HEK293 (cell line): ENCODE data around the gene BCL7A.

Experiments used
- CTCF ChIA-PET: fragments of 350-600 bp; formaldehyde crosslinking; extraction: SDS; loops from one replicate; lab custom pipeline; 2021; ENCODE audit warnings: antibody characterized with exemption; lab: Yijun Ruan, JAX
- POLR2A ChIA-PET: fragments of 300-600 bp; formaldehyde crosslinking; extraction: SDS; loops from one replicate; lab custom pipeline; 2020; ENCODE audit warnings: antibody characterized with exemption, inconsistent platforms; lab: Yijun Ruan, JAX
- H3K27ac ChIP-seq: fragments of 200-500 bp; sonication (Bioruptor generic); 2 replicates; pipeline ENCODE4 v1.5.1; 2014; ENCODE audit warnings: low read depth, low read length, control low read depth, inconsistent platforms; ENCODE audit errors: extremely low read depth
- H3K36me3 ChIP-seq, 2 experiments: fragments of 200-500 bp in 1 of 2; sonication (Bioruptor generic) in 1 of 2; 1 replicate in 1 of 2; 2 replicates in 1 of 2; pipeline ENCODE4 v1.5.1; 2014 to 2017; ENCODE audit warnings: inconsistent platforms in 2 of 2, low read length in 2 of 2; ENCODE audit not compliant: control insufficient read depth in 2 of 2, insufficient read depth in 1 of 2
- H3K4me1 ChIP-seq: fragments of 200-500 bp; sonication (Bioruptor generic); 2 replicates; pipeline ENCODE4 v1.5.1; 2014; ENCODE audit warnings: mild to moderate bottlenecking, low read length, inconsistent platforms; ENCODE audit not compliant: control insufficient read depth, insufficient read depth
- H3K4me3 ChIP-seq: 2 replicates; pipeline ENCODE4 v1.5.1; 2011; ENCODE audit warnings: low read depth, mild to moderate bottlenecking, control low read depth, low read length, moderate library complexity
- H3K9me3 ChIP-seq: fragments of 200-500 bp; sonication (Bioruptor generic); 2 replicates; pipeline ENCODE4 v1.5.1; 2014; ENCODE audit warnings: low read depth, low read length, inconsistent platforms; ENCODE audit not compliant: control insufficient read depth, insufficient read depth
- KLF7 ChIP-seq: fragments of 450-650 bp; formaldehyde crosslinking; IDR thresholded peaks from 2 replicates; pipeline ENCODE4 v1.5.1; 2016; ENCODE audit warnings: missing biosample characterization, missing genetic modification characterization, borderline replicate concordance
- RBAK ChIP-seq: fragments of 450-650 bp; formaldehyde crosslinking; IDR thresholded peaks from 2 replicates; pipeline ENCODE4 v1.5.1; 2016; ENCODE audit warnings: missing biosample characterization, missing genetic modification characterization
- ZBTB8A ChIP-seq: fragments of 450-650 bp; formaldehyde crosslinking; IDR thresholded peaks from 2 replicates; pipeline ENCODE4 v1.5.1; 2016; ENCODE audit warnings: missing biosample characterization, missing genetic modification characterization
- ZNF174 ChIP-seq: fragments of 450-650 bp; formaldehyde crosslinking; IDR thresholded peaks from 2 replicates; pipeline ENCODE4 v1.5.0; 2017; ENCODE audit warnings: missing biosample characterization, mild to moderate bottlenecking, missing genetic modification characterization
- ZNF214 ChIP-seq: fragments of 450-650 bp; formaldehyde crosslinking; IDR thresholded peaks from 2 replicates; pipeline ENCODE4 v1.5.1; 2017; ENCODE audit warnings: missing biosample characterization, mild to moderate bottlenecking, missing genetic modification characterization, borderline replicate concordance
- ZNF239 ChIP-seq: fragments of 450-650 bp; formaldehyde crosslinking; IDR thresholded peaks from 2 replicates; pipeline ENCODE4 v1.5.1; 2016; ENCODE audit warnings: missing biosample characterization, missing genetic modification characterization
- ZNF350 ChIP-seq: fragments of 450-650 bp; formaldehyde crosslinking; IDR thresholded peaks from 2 replicates; pipeline ENCODE4 v1.5.0; 2017; ENCODE audit warnings: missing biosample characterization, mild to moderate bottlenecking, missing genetic modification characterization
- ZNF394 ChIP-seq: fragments of 450-650 bp; formaldehyde crosslinking; IDR thresholded peaks from 2 replicates; pipeline ENCODE4 v1.5.1; 2016; ENCODE audit warnings: missing biosample characterization, missing genetic modification characterization, mild to moderate bottlenecking, moderate library complexity, borderline replicate concordance
- ZNF433 ChIP-seq: fragments of 450-650 bp; formaldehyde crosslinking; IDR thresholded peaks from 2 replicates; pipeline ENCODE4 v1.5.1; 2016; ENCODE audit warnings: missing biosample characterization, missing genetic modification characterization, low read depth
- ZNF530 ChIP-seq: fragments of 450-650 bp; formaldehyde crosslinking; IDR thresholded peaks from 2 replicates; pipeline ENCODE4 v1.5.1; 2016; ENCODE audit warnings: low read depth, missing biosample characterization, missing genetic modification characterization
- ZNF544 ChIP-seq: fragments of 450-650 bp; formaldehyde crosslinking; IDR thresholded peaks from 2 replicates; pipeline ENCODE4 v1.5.0; 2017; ENCODE audit warnings: missing biosample characterization, missing genetic modification characterization
- ZNF548 ChIP-seq: fragments of 450-650 bp; formaldehyde crosslinking; IDR thresholded peaks from 2 replicates; pipeline ENCODE4 v1.5.1; 2016; ENCODE audit warnings: missing biosample characterization, missing genetic modification characterization
- ZNF555 ChIP-seq: fragments of 450-650 bp; formaldehyde crosslinking; conservative IDR thresholded peaks from 2 replicates; pipeline ENCODE4 v1.5.1; 2017; ENCODE audit warnings: missing biosample characterization, mild to moderate bottlenecking, missing genetic modification characterization, inconsistent platforms
- ZNF585B ChIP-seq: fragments of 450-650 bp; formaldehyde crosslinking; IDR thresholded peaks from 2 replicates; pipeline ENCODE4 v1.5.1; 2016; ENCODE audit warnings: missing biosample characterization, missing genetic modification characterization
- ZNF664 ChIP-seq: fragments of 450-650 bp; formaldehyde crosslinking; IDR thresholded peaks from 2 replicates; pipeline ENCODE4 v1.5.1; 2016; ENCODE audit warnings: missing biosample characterization, missing genetic modification characterization
- ZSCAN5A ChIP-seq: fragments of 450-650 bp; formaldehyde crosslinking; IDR thresholded peaks from 2 replicates; pipeline ENCODE4 v1.5.1; 2016; ENCODE audit warnings: missing biosample characterization, missing genetic modification characterization
- ZXDB ChIP-seq: fragments of 450-650 bp; formaldehyde crosslinking; IDR thresholded peaks from 2 replicates; pipeline ENCODE4 v1.5.1; 2016; ENCODE audit warnings: missing biosample characterization, missing genetic modification characterization
- TF ChIP-seq, protein P1 (sequence below): fragments of 450-650 bp; formaldehyde crosslinking; IDR thresholded peaks from 2 replicates; pipeline ENCODE4 v1.5.1; 2016; ENCODE audit warnings: missing biosample characterization, missing genetic modification characterization
- TF ChIP-seq, protein P2 (sequence below): fragments of 450-650 bp; formaldehyde crosslinking; IDR thresholded peaks from 2 replicates; pipeline ENCODE4 v1.5.1; 2016; ENCODE audit warnings: missing biosample characterization, missing genetic modification characterization, low read depth
- TF ChIP-seq, protein P3 (sequence below): fragments of 450-650 bp; formaldehyde crosslinking; conservative IDR thresholded peaks from 2 replicates; pipeline ENCODE4 v1.5.1; 2016; ENCODE audit warnings: low read depth, missing biosample characterization, missing genetic modification characterization
- TF ChIP-seq, protein P4 (sequence below): fragments of 450-650 bp; formaldehyde crosslinking; optimal IDR thresholded peaks from 2 replicates; pipeline ENCODE3; 2016; ENCODE audit warnings: missing biosample characterization, mild to moderate bottlenecking, missing genetic modification characterization

BCL7A gene

GRCh38 chr12:122012184-122012583, 9.5 kb upstream of the BCL7A start:
- Histone ChIP-seq H3K27ac (no peak overlapping the region), H3K9me3 (no peaks in the 10 kb centered on the region), H3K4me1 (no peaks in the 10 kb centered on the region), H3K4me3 (no peak overlapping the region)
- CTCF ChIA-PET: no interaction called here
- no peak for TF ChIP-seq ZNF394
- no peak for TF ChIP-seq ZNF585B (tag by site-specific recombination)
- TF ChIP-seq ZNF544 (tag by site-specific recombination): no peak
- TF ChIP-seq, protein P1, sequence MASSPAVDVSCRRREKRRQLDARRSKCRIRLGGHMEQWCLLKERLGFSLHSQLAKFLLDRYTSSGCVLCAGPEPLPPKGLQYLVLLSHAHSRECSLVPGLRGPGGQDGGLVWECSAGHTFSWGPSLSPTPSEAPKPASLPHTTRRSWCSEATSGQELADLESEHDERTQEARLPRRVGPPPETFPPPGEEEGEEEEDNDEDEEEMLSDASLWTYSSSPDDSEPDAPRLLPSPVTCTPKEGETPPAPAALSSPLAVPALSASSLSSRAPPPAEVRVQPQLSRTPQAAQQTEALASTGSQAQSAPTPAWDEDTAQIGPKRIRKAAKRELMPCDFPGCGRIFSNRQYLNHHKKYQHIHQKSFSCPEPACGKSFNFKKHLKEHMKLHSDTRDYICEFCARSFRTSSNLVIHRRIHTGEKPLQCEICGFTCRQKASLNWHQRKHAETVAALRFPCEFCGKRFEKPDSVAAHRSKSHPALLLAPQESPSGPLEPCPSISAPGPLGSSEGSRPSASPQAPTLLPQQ: no peak
- TF ChIP-seq ZNF214: no peak
- no peak for TF ChIP-seq ZNF548 (tag by site-specific recombination)
- no peak for TF ChIP-seq ZNF664 (tag by site-specific recombination)
- no peak for TF ChIP-seq ZNF530 (tag by site-specific recombination)
- no peak for TF ChIP-seq ZBTB8A
- no peak for TF ChIP-seq RBAK
- no peak for TF ChIP-seq ZNF174 (tag by site-specific recombination)
- TF ChIP-seq ZNF350 (tag by site-specific recombination): no peak
- TF ChIP-seq, protein P2, sequence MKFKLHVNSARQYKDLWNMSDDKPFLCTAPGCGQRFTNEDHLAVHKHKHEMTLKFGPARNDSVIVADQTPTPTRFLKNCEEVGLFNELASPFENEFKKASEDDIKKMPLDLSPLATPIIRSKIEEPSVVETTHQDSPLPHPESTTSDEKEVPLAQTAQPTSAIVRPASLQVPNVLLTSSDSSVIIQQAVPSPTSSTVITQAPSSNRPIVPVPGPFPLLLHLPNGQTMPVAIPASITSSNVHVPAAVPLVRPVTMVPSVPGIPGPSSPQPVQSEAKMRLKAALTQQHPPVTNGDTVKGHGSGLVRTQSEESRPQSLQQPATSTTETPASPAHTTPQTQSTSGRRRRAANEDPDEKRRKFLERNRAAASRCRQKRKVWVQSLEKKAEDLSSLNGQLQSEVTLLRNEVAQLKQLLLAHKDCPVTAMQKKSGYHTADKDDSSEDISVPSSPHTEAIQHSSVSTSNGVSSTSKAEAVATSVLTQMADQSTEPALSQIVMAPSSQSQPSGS (tag by site-specific recombination): no peak
- TF ChIP-seq, all 188 proteins: peak for 0
- H3K36me3 ChIP-seq: no peaks in the 10 kb centered on the region
- POLR2A ChIA-PET: interaction anchor here (0.6 kb wide), 1 partner anchor 54 kb away, joined by 5 read pairs; no protein-coding TSS in a partner anchor

DNA sequence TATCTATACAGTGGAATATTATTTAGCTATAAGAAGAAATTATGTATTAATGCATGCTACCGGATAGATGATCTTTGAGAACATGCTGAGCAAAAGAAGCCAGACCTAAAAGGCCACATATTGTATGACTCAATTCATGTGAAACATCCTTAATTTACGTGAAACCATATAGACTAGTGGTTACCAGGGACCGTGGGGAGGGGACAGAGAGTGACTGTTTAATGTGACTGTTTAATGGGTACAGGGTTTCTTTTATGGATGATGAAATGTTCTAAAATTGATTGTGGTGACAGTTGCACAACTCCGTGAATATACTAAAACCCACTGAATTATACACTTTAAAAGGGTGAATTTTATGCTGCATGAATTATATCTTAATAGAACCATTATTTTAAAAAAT, 8.5 kb upstream of the BCL7A start:
- no peak overlapping the region for H3K4me3 ChIP-seq
- ChIA-PET POLR2A (no interaction called here), CTCF (no interaction called here)
- H3K27ac ChIP-seq: no peak overlapping the region
- no peaks in the 10 kb centered on the region for H3K9me3 ChIP-seq
- no peak for TF ChIP-seq ZXDB (tag by site-specific recombination)
- no peak for TF ChIP-seq ZNF433 (tag by site-specific recombination)
- TF ChIP-seq ZSCAN5A (tag by site-specific recombination): no peak
- TF ChIP-seq, protein P3, sequence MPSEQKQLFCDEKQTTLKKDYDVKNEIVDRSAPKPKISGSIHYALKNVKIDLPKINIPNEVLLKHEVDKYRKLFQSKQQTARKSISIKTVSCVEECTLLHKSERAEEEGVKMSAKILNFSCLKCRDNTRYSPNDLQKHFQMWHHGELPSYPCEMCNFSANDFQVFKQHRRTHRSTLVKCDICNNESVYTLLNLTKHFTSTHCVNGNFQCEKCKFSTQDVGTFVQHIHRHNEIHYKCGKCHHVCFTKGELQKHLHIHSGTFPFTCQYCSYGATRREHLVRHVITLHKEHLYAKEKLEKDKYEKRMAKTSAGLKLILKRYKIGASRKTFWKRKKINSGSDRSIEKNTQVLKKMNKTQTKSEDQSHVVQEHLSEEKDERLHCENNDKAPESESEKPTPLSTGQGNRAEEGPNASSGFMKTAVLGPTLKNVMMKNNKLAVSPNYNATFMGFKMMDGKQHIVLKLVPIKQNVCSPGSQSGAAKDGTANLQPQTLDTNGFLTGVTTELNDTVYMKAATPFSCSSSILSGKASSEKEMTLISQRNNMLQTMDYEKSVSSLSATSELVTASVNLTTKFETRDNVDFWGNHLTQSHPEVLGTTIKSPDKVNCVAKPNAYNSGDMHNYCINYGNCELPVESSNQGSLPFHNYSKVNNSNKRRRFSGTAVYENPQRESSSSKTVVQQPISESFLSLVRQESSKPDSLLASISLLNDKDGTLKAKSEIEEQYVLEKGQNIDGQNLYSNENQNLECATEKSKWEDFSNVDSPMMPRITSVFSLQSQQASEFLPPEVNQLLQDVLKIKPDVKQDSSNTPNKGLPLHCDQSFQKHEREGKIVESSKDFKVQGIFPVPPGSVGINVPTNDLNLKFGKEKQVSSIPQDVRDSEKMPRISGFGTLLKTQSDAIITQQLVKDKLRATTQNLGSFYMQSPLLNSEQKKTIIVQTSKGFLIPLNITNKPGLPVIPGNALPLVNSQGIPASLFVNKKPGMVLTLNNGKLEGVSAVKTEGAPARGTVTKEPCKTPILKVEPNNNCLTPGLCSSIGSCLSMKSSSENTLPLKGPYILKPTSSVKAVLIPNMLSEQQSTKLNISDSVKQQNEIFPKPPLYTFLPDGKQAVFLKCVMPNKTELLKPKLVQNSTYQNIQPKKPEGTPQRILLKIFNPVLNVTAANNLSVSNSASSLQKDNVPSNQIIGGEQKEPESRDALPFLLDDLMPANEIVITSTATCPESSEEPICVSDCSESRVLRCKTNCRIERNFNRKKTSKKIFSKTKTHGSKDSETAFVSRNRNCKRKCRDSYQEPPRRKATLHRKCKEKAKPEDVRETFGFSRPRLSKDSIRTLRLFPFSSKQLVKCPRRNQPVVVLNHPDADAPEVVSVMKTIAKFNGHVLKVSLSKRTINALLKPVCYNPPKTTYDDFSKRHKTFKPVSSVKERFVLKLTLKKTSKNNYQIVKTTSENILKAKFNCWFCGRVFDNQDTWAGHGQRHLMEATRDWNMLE (tag by site-specific recombination): no peak
- no peak for TF ChIP-seq ZNF664 (tag by site-specific recombination)
- TF ChIP-seq ZNF239 (tag by site-specific recombination): no peak
- no peak for TF ChIP-seq ZNF555 (tag by site-specific recombination)
- no peak for TF ChIP-seq KLF7 (tag by site-specific recombination)
- TF ChIP-seq, protein P4, sequence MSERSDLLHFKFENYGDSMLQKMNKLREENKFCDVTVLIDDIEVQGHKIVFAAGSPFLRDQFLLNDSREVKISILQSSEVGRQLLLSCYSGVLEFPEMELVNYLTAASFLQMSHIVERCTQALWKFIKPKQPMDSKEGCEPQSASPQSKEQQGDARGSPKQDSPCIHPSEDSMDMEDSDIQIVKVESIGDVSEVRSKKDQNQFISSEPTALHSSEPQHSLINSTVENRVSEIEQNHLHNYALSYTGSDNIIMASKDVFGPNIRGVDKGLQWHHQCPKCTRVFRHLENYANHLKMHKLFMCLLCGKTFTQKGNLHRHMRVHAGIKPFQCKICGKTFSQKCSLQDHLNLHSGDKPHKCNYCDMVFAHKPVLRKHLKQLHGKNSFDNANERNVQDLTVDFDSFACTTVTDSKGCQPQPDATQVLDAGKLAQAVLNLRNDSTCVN (tag by site-specific recombination): no peak
- no peaks in the 10 kb centered on the region for H3K36me3 ChIP-seq
- H3K4me1 ChIP-seq: no peaks in the 10 kb centered on the region
